SK-N-MC (cell line): ENCODE results near the gene PDRG1.
"Not testable (repeated sequence)": the region's sequence is repeated elsewhere in the genome, so short reads cannot be mapped to it uniquely, and the experiment has no call there.

ENCODE experiments used
- DNase-seq: peaks from one replicate; pipeline ENCODE4 v3.0.0-alpha.2; 2011; ENCODE audit warnings: low read depth, low spot score
- H3K27ac ChIP-seq: fragments of 200-600 bp; sonication (generic); 2 replicates; pipeline ENCODE4 v1.5.1; 2016; ENCODE audit warnings: mixed run types
- H3K36me3 ChIP-seq: fragments of 200-600 bp; sonication (generic); 2 replicates; pipeline ENCODE4 v1.6.1; 2017; ENCODE audit warnings: antibody characterized with exemption, low read length, mixed read lengths; ENCODE audit not compliant: insufficient read depth
- H3K4me3 ChIP-seq: fragments of 200-600 bp; sonication (generic); 2 replicates; pipeline ENCODE4 v1.5.1; 2016
- H3K9ac ChIP-seq: fragments of 200-600 bp; sonication (generic); 2 replicates; pipeline ENCODE4 v1.8.0; 2017; ENCODE audit warnings: mixed run types, mixed read lengths; ENCODE audit not compliant: insufficient read length
- H3K9me3 ChIP-seq: fragments of 200-600 bp; sonication (generic); 2 replicates; pipeline ENCODE4 v1.6.1; 2017; ENCODE audit warnings: low read depth, mild to moderate bottlenecking, antibody characterized with exemption, low read length, moderate library complexity, mixed read lengths
- EZH2 ChIP-seq: fragments of 200-600 bp; sonication (generic); IDR thresholded peaks from one replicate; pipeline ENCODE4 v1.6.1; 2017; ENCODE audit warnings: antibody characterized with exemption
- FOXP2 ChIP-seq: optimal IDR thresholded peaks from 2 replicates; pipeline ENCODE3; 2011; ENCODE audit warnings: mild to moderate bottlenecking, moderate library complexity; ENCODE audit not compliant: insufficient read depth; ENCODE audit errors: extremely low read length, control extremely low read depth
- POLR2AphosphoS5 ChIP-seq: IDR thresholded peaks from 2 replicates; pipeline ENCODE4 v1.6.1; 2012; ENCODE audit warnings: mild to moderate bottlenecking, low read depth, low read length, borderline replicate concordance

The PDRG1 gene

GRCh38 chr20:31937820-31938219 lies 14.0 kb downstream of the PDRG1 start:
- H3K9me3 ChIP-seq, result no peaks in the 10 kb centered on the region
- H3K4me3 ChIP-seq, result no peak overlapping the region
- DNase-seq, result no peak
- no peak overlapping the region for H3K9ac ChIP-seq
- no peak overlapping the region for H3K27ac ChIP-seq
- H3K36me3 ChIP-seq, result no peaks in the 10 kb centered on the region
- TF ChIP-seq POLR2AphosphoS5, result no peak
- no peak for TF ChIP-seq EZH2
- TF ChIP-seq FOXP2, result no peak

- Histone ChIP-seq H3K4me3 (no peak overlapping the region), H3K9me3 (no peaks in the 10 kb centered on the region), H3K36me3 (no peaks in the 10 kb centered on the region), H3K9ac (no peak overlapping the region), H3K27ac (no peak overlapping the region)
- DNase-seq, result no peak
- no peak for TF ChIP-seq EZH2
- TF ChIP-seq POLR2AphosphoS5, result no peak
- no peak for TF ChIP-seq FOXP2
Measured at GRCh38 chr20:31936420-31936819, 15.4 kb downstream of the PDRG1 start.

GRCh38 chr20:31934968-31935764 lies 16.7 kb downstream of the PDRG1 start:
- no peaks in the 10 kb centered on the region for H3K36me3 ChIP-seq
- TF ChIP-seq FOXP2 (no peak), EZH2 (no peak), POLR2AphosphoS5 (no peak)
- H3K9ac ChIP-seq, result no peak overlapping the region

GRCh38 chr20:31934491-31934890 lies 17.4 kb downstream of the PDRG1 start:
- Histone ChIP-seq H3K9me3 (no peaks in the 10 kb centered on the region), H3K27ac (no peak overlapping the region), H3K9ac (no peak overlapping the region), H3K36me3 (no peaks in the 10 kb centered on the region), H3K4me3 (no peak overlapping the region)
- TF ChIP-seq FOXP2 (no peak), EZH2 (no peak), POLR2AphosphoS5 (no peak)
- no peak for DNase-seq

More at GRCh38 chr20:31934968-31935764, 16.7 kb downstream of the PDRG1 start:
- Histone ChIP-seq H3K9me3 (no peaks in the 10 kb centered on the region), H3K4me3 (no peak overlapping the region), H3K27ac (no peak overlapping the region)
- no peak for DNase-seq

- no peaks in the 10 kb centered on the region for H3K36me3 ChIP-seq
- DNase-seq, result no peak
- H3K9ac ChIP-seq, result no peak overlapping the region
- H3K27ac ChIP-seq, result no peak overlapping the region
- no peaks in the 10 kb centered on the region for H3K9me3 ChIP-seq
- TF ChIP-seq POLR2AphosphoS5 (no peak), FOXP2 (no peak), EZH2 (no peak)
- no peak overlapping the region for H3K4me3 ChIP-seq
Measured at GRCh38 chr20:31933698-31934097, 18.1 kb downstream of the PDRG1 start.

- H3K4me3 ChIP-seq, result no peak overlapping the region
- H3K9ac ChIP-seq, result no peak overlapping the region
- no peak for DNase-seq
- H3K36me3 ChIP-seq, result no peaks in the 10 kb centered on the region
- H3K27ac ChIP-seq, result no peak overlapping the region
- TF ChIP-seq FOXP2 (no peak), EZH2 (no peak), POLR2AphosphoS5 (no peak)
- H3K9me3 ChIP-seq, result no peaks in the 10 kb centered on the region
Measured at GRCh38 chr20:31930779-31931178, 21.1 kb downstream of the PDRG1 start.

- not testable (repeated sequence) for H3K4me3 ChIP-seq, H3K9me3 ChIP-seq, H3K27ac ChIP-seq, H3K9ac ChIP-seq, DNase-seq, H3K36me3 ChIP-seq
Measured at GRCh38 chr20:31929631-31930030, 22.2 kb downstream of the PDRG1 start.

GRCh38 chr20:31927627-31928159 lies 24.2 kb downstream of the PDRG1 start:
- no peaks in the 10 kb centered on the region for H3K36me3 ChIP-seq
- no peak overlapping the region for H3K27ac ChIP-seq
- H3K9ac ChIP-seq, result no peak overlapping the region
- TF ChIP-seq FOXP2, result no peak
- TF ChIP-seq EZH2, result no peak
- no peak for TF ChIP-seq POLR2AphosphoS5
- no peaks in the 10 kb centered on the region for H3K9me3 ChIP-seq
- no peak overlapping the region for H3K4me3 ChIP-seq
- DNase-seq, result no peak

- TF ChIP-seq POLR2AphosphoS5 (no peak), EZH2 (no peak), FOXP2 (no peak)
- H3K9me3 ChIP-seq, result no peaks in the 10 kb centered on the region
- no peak overlapping the region for H3K9ac ChIP-seq
- no peak for DNase-seq
- H3K36me3 ChIP-seq, result no peaks in the 10 kb centered on the region
- no peak overlapping the region for H3K4me3 ChIP-seq
- H3K27ac ChIP-seq, result no peak overlapping the region
Measured at GRCh38 chr20:31926493-31926892, 25.4 kb downstream of the PDRG1 start.

GRCh38 chr20:31925631-31926030 lies 26.2 kb downstream of the PDRG1 start:
- H3K4me3 ChIP-seq, result no peak overlapping the region
- no peak for DNase-seq
- no peaks in the 10 kb centered on the region for H3K36me3 ChIP-seq
- no peak overlapping the region for H3K9ac ChIP-seq
- TF ChIP-seq FOXP2 (no peak), EZH2 (no peak), POLR2AphosphoS5 (no peak)
- no peak overlapping the region for H3K27ac ChIP-seq
- no peaks in the 10 kb centered on the region for H3K9me3 ChIP-seq
